Stimulated activated CD8-positive, alpha-beta memory T cell treated with anti-CD3 and anti-CD28 coated beads, Interleukin-2, amount 100 ng/mL, for 48 hours (primary cell): ENCODE data around the gene LPCAT1.

ENCODE experiments used
- DNase-seq, 2 donors: peaks; one replicate each; pipeline ENCODE4 v3.0.0-alpha.2; 2020; ENCODE audit warnings: low read depth in 2 of 2

The LPCAT1 gene

GRCh38 chr5:1444361-1445189 lies 79.2 kb downstream of the LPCAT1 start:
- DNase-seq, result no peak

GRCh38 chr5:1443991-1444360 lies 79.8 kb downstream of the LPCAT1 start:
- DNase-seq, result no peak

DNA sequence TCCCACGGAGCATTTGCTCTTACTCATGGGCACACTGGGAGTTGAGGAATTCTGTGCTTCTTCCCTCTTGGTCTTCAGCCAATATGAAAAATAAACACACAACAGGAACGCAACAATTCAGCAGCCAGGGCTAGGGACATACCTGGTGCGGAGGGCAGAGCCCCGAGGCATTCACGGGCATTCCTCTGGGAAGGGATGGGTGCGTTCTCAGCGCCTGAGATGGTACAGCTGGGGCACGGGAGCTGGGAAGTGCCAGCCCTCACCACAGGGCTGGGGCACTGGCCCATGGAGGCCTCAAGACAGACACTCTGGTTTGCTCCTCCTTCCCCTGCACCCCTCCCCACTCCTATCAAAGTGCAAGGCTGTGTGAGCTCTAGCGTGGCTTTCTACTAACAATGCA lies 80.6 kb downstream of the LPCAT1 start:
- DNase-seq, result no peak

- no peak for DNase-seq
These were observed 81.3 kb downstream of the LPCAT1 start for GRCh38 chr5:1442222-1443145.

GRCh38 chr5:1441166-1441865 lies 82.4 kb downstream of the LPCAT1 start:
- no peak for DNase-seq

- no peak for DNase-seq
These were observed 83.7 kb downstream of the LPCAT1 start for GRCh38 chr5:1440098-1440493.

DNA sequence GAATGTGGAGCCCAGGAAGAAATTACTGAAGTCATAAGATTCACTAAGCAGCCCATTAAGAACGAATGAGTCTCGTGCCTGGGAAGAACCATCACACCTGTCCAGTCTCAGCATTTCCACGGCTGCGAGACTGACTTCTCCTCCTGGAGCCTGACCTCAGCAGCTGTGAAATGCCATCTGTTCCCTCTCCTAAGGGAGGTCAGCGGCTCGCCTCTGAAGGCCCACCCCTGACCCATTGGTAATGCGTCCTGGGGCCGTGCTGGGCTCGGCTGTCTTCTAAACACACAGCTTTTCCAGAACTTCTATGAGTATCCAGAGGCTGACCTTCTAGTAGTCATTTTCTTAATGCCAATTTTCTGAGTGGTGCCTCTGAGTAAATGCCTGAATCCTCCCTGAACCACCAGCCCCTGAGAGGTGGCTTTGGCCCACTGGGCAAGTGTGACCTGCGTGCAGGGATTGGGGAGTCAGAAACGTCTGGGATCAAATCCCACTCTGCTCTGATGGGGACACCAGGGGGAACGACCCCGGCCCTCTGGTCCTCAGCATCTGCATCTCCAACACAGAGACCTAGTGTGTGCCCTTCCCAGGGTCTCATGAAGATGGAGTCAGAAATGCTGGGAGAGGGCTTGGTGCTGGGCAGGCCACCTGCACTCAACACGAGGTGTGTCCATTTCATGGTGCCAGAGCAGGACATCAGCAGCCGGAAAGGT lies 84.2 kb downstream of the LPCAT1 start:
- no peak for DNase-seq

DNA sequence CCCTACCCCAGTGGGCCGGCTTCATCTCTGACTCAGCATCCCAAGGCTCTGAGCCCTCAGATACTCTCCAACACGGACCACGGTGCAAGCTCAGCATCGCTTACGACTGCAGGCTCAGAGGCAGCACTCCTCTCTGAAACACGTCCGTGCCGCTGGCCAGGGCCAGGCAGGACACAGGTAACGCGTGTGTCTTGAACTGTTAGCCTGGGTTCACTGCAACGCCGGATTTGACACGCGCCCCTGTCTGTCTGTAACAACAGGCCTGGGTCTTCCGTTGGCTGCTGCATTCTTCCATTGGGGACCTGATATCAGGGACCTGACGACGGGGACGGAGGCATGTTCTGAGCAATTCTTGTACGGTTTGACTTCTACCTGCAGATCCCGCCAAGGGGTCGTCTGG lies 84.9 kb downstream of the LPCAT1 start:
- DNase-seq, result no peak

GRCh38 chr5:1437876-1438559 lies 85.7 kb downstream of the LPCAT1 start:
- DNase-seq, result no peak

DNA sequence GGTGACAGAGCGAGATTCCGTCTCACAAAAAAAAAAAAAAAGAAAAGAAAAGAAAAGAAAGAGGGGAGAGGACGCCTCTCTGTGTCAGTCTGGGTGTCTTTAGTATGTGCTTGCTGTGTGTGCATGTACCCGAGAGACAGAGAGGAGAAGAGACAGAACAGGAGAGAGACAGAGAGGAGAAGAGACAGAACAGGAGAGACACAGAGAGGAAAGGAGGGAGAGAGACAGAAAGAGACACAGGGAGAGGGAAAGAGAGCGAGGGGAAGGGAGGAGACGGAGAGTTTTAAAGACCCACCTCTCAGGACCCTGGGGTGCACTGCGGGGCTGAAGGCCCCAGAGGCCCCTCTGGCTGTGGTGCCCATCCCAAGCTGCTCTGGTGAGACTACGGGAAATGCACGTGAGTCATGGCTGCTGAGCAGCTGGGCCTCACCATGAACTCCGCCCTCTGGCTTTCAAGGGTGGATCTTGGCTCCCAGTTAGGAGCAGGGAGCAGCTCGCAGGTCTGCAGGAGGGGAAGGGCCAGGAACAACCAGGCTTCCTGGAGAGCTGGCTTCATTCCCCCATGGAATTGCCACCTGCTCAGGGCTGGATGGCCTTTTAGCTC lies 86.4 kb downstream of the LPCAT1 start:
- DNase-seq, result no peak

DNA sequence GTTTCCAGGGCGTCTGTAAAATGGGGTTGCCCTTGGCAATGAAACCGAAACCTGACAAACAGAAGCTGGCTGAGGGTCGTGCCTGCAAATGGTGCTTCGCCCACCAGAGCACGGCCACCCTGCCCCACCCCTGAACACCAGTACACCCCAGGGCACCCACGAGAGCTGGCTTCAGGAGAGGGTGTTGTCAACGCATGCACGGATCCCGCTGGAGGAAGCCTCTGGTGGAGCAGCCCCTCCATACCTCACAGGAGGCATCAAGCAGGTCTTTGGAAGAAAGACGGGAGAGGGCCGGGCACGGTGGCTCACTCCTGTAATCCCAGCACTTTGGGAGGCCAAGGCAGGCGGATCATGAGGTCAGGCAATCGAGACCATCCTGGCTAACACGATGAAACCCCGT lies 87.1 kb downstream of the LPCAT1 start:
- DNase-seq, result no peak

DNA sequence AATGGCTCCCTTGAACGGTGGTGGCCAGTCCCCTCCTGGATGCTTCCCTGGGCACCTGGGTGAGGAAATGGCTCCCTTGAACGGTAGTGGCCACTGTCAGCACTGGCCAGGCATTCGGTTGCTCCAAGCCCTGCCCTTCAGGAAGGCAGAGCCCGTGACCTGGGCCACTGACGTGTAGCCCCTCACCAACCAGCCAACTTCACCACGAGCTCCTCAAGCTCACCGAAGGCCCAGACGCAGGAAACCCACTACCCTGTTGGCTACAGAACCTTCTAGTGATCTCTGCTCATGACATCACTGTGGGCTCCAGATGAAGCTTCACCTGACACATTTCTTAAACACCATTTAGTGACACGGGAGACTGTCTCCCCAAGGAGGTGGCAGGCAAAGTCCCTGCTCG lies 87.7 kb downstream of the LPCAT1 start:
- DNase-seq, result no peak

- DNase-seq, result no peak
These were observed 88.4 kb downstream of the LPCAT1 start for GRCh38 chr5:1435369-1435768.

- no peak for DNase-seq
These were observed 91.5 kb downstream of the LPCAT1 start for GRCh38 chr5:1432296-1432695.

GRCh38 chr5:1431896-1432295 lies 91.9 kb downstream of the LPCAT1 start:
- no peak for DNase-seq

DNA sequence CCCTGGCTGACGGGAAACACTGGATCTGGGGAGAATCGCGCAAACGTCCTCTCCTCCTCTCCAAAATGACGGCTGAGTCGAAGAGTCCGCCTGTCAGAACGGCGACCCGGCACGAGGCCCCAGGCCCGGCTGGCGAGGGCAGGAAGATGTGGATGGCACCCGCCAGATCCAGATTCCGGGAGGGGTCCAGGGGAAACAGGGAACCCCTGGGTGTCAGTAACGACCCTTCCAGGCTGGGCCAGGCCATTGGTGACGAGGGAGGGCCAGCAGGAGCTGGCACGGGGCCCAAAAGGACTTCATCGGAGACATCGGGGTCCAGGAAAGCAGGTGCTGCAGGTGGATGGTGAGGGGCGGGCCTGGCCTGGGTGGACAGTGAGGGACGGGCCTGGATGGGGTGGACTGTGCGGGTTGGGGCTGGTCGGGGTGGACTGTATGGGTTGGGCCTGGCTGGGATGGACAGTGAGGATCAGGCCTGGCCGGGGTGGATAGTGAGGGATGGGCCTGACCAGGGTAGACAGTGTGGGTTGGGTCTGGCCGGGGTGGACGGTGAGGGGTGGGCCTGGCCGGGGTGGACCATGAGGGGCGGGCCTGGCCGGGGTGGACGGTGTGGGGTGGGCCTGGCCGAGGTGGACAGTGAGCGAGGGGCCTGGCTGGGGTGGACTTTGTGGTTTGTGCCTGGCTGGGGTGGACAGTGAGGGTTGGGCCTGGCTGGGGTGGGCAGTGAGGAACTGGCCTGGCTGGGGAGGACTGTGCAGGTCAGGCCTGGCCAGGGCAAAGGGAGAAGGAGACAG lies 92.5 kb downstream of the LPCAT1 start:
- DNase-seq, result no peak

GRCh38 chr5:1430121-1430795 lies 93.5 kb downstream of the LPCAT1 start:
- DNase-seq, result no peak

- DNase-seq, result no peak
These were observed 94.3 kb downstream of the LPCAT1 start for GRCh38 chr5:1429496-1429895.

DNA sequence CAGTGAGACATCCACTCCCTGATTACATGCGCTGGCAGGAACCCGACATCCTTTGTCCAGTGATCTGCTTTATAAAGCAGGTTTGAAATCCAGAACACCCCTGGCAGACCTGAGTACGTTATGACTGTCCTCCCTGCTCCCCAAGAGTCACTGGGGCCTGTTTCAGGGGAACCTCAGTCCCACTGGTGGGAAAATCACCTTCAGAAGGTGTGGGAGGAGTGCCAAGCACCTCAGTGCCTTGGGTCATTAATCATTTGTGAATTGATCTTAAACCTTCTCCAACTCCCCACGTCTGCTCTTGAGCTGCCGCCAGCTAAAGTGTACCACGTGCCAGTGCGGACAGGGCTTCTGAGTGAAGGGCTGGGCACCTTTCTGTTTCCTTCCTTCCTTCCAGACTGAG lies 94.7 kb downstream of the LPCAT1 start:
- no peak for DNase-seq
